AG04449 (cell line): ENCODE measurements around the gene GALNT14.

Source experiments
- CTCF ChIA-PET: fragments of 350-600 bp; formaldehyde crosslinking; extraction: SDS; loops from one replicate; lab custom pipeline; 2021; ENCODE audit warnings: antibody characterized with exemption; lab: Yijun Ruan, JAX
- POLR2A ChIA-PET: fragments of 400-600, 350-600 bp; formaldehyde crosslinking; extraction: SDS; loops from one replicate; lab custom pipeline; 2020; ENCODE audit warnings: antibody characterized with exemption, inconsistent platforms; lab: Yijun Ruan, JAX
- DNase-seq: peaks from one replicate; pipeline ENCODE4 v3.0.0-alpha.2; 2010; ENCODE audit warnings: low read depth, low spot score
- H3K4me3 ChIP-seq: 2 replicates; pipeline ENCODE4 v1.5.1; 2011; ENCODE audit warnings: low read depth, mild to moderate bottlenecking, control low read depth, low read length
- TF ChIP-seq, protein P1 (sequence below): IDR thresholded peaks from one replicate; pipeline ENCODE4 v1.5.1; 2011; ENCODE audit warnings: mild to moderate bottlenecking, moderate library complexity, low read length, control low read depth, inconsistent platforms; ENCODE audit not compliant: insufficient read depth; ENCODE audit errors: missing control alignments

Gene GALNT14

DNA sequence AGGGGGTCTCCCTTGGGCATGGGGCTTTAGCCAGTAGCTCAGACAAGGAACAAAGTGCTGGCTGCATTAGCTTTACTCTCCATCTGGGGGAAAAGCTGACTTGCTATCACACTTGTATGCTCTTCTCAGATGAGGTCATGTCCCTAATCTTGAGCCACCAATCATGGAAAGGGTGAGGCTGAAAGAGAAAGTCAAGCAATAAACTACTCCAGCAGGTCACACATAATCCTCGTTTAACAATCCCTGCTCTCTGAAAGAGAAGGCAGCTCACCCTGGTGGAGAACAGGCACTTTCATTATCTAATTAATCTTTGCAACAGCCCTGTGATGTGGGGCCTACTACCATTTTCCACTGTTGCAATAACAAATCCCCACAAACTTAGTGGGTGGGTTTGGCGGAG, 201.3 kb downstream of the GALNT14 start:
- ChIA-PET CTCF (no interaction called here), POLR2A (no interaction called here)
- no peak overlapping the region for H3K4me3 ChIP-seq
- TF ChIP-seq, protein P1, sequence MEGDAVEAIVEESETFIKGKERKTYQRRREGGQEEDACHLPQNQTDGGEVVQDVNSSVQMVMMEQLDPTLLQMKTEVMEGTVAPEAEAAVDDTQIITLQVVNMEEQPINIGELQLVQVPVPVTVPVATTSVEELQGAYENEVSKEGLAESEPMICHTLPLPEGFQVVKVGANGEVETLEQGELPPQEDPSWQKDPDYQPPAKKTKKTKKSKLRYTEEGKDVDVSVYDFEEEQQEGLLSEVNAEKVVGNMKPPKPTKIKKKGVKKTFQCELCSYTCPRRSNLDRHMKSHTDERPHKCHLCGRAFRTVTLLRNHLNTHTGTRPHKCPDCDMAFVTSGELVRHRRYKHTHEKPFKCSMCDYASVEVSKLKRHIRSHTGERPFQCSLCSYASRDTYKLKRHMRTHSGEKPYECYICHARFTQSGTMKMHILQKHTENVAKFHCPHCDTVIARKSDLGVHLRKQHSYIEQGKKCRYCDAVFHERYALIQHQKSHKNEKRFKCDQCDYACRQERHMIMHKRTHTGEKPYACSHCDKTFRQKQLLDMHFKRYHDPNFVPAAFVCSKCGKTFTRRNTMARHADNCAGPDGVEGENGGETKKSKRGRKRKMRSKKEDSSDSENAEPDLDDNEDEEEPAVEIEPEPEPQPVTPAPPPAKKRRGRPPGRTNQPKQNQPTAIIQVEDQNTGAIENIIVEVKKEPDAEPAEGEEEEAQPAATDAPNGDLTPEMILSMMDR, result no peak
- no peak for DNase-seq

DNA sequence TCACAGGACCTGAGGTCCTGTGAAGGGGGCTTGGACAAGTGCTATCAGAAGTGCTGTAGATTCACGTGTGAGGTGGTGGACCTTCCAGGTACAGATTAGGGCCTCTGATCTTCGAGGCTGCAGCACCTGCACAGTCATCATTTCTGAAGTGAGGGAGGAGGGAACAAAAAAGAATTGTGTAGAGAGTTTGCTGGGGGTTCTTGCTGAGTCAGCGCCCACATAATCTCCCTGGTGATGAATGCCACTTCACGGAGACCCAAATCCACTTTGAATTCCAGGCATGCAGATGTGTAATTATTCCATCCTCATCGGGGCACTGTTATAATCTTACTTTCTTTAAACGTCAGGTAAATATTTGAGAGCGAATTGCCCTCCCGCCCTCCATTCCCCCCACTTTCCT, 202.4 kb downstream of the GALNT14 start:
- ChIA-PET POLR2A (no interaction called here), CTCF (no interaction called here)
- no peak overlapping the region for H3K4me3 ChIP-seq
- TF ChIP-seq, protein P1, result no peak
- DNase-seq, result no peak

DNA sequence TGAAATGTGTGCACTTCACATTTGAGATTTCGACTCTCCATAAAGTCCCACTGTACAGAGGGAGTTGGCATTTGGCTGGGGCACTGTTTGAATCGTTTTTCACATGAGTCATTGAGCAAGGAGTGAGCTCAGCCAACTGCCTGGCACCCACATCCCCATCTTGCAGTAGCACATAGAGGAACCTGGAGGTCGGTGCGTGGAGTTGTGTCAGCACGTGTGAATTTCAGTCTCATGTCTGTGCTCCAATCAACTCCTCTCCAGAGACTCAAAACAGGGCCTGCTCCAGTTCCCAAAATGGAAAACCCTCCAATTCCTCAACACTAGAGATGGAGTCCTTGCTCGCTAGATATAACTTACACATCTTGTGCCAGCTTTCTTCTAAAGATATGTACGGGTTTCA, 204.2 kb downstream of the GALNT14 start:
- POLR2A ChIA-PET, result no interaction called here
- no peak for DNase-seq
- CTCF ChIA-PET, result no interaction called here
- TF ChIP-seq, protein P1, result no peak
- no peak overlapping the region for H3K4me3 ChIP-seq

DNA sequence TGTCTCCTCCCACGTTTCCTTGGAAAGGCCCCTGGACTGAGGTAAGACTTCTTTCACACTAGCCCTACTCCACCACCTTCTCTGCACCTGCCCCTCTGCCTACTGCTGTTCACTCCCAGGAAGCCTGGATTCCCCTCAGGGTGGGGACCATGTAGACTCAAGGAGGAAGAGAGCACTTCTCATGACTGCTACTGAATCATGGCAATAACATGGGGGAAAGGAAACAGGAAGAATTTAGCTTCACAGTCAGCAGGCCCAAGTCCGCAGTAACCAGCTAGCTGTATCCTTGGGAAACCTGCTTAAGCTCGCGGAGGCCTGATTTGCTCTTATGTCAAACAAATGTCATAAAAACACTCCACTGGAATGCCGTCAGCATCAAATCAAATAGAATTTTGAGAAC, 204.7 kb downstream of the GALNT14 start:
- H3K4me3 ChIP-seq, result no peak overlapping the region
- TF ChIP-seq, protein P1, result no peak
- POLR2A ChIA-PET, result no interaction called here
- CTCF ChIA-PET, result no interaction called here
- DNase-seq, result no peak

DNA sequence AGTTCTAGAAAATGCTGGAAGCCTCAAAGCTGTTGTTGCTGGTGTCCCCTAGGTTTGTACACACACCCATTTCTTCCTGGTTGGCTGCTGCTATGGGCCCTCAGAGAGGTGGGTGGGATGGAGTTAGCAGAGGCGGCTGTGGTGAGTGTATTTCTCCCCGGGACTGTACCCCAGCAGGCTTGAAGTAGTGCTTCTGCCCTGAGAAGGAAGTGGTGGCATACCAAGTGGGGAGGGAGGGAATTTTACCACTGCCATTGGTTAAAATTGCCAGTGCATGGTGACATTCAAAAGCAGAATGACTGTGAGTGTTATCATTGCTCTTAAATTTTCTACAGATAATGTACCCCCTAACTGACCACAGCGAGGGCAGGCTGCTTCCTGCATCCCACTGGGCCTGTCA, 205.4 kb downstream of the GALNT14 start:
- TF ChIP-seq, protein P1, result no peak
- DNase-seq, result no peak
- H3K4me3 ChIP-seq, result no peak overlapping the region
- ChIA-PET CTCF (no interaction called here), POLR2A (no interaction called here)

DNA sequence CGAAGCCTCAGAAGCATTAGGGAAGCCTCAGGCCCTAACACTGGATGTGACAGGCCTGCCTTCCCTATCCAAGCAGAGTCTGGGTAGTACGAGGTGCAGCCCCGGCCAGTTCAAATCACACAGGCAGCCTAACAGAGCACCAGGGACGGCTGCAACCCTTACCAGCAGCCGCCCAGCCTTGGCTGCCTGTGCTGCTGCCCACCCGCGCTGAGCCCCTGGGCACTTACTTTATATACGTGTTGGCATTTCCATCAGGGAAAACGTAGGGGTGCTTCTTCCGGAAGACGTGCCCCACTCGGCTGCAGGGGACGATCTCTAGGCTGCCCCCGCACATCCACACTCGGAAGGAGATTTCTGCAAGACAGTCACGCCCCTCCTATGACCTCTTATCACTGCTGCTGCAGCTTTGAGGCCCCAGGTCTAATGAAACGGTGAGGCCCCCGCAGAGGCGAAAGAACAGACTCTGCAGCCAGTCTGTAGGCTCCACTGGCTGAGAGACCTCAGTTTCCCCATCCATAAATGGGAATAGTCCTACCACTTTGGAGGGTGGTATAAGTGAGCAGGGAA, 206.3 kb downstream of the GALNT14 start:
- CTCF ChIA-PET, result no interaction called here
- POLR2A ChIA-PET, result no interaction called here

More for the DNA sequence above, 206.3 kb downstream of the GALNT14 start:
- no peak for DNase-seq
- TF ChIP-seq, protein P1, result no peak
- H3K4me3 ChIP-seq, result no peak overlapping the region
